Thyroid gland (tissue), 4 donors: ENCODE results near the gene PMF1.

ENCODE experiments used
- POLR2A ChIP-seq, 2 donors: fragments of 450-650 bp; IDR thresholded peaks; one replicate each; pipeline ENCODE4 v1.6.1; 2017; ENCODE audit warnings: antibody characterized with exemption in 2 of 2, mild to moderate bottlenecking in 2 of 2, moderate library complexity in 1 of 2
- TF ChIP-seq, protein P1 (sequence below), 6 experiments: fragments of 200-600 bp in 3 of 6; fragments of 450-650 bp in 3 of 6; sonication (generic) in 3 of 6; IDR thresholded peaks; one replicate each; pipeline ENCODE4 v1.5.1; 2016 to 2019; ENCODE audit warnings: antibody characterized with exemption in 6 of 6, mild to moderate bottlenecking in 2 of 6, inconsistent platforms in 1 of 6, moderate library complexity in 1 of 6

DNA sequence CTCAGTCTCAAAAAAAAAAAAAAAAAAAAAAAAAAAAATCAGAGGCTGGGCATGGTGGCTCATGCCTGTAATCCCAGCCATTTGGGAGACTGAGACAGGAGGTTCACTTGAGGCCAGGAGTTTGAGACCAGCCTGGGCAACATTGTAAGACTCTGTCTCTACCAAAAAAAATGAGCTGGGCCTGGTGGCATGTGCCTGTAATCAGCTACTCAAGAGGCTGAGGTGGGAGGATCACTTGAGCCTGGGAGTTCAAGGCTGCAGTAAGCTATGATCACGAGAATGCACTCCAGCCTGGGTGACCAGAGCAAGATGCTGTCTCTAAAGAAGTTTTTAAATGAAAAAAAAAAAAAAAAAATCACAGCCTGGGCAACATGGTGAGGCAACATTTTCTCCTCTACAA, 49.1 kb upstream of the PMF1 start:
- TF ChIP-seq, protein P1, sequence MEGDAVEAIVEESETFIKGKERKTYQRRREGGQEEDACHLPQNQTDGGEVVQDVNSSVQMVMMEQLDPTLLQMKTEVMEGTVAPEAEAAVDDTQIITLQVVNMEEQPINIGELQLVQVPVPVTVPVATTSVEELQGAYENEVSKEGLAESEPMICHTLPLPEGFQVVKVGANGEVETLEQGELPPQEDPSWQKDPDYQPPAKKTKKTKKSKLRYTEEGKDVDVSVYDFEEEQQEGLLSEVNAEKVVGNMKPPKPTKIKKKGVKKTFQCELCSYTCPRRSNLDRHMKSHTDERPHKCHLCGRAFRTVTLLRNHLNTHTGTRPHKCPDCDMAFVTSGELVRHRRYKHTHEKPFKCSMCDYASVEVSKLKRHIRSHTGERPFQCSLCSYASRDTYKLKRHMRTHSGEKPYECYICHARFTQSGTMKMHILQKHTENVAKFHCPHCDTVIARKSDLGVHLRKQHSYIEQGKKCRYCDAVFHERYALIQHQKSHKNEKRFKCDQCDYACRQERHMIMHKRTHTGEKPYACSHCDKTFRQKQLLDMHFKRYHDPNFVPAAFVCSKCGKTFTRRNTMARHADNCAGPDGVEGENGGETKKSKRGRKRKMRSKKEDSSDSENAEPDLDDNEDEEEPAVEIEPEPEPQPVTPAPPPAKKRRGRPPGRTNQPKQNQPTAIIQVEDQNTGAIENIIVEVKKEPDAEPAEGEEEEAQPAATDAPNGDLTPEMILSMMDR (IDR thresholded peaks at IDR 0.05), result no peak
- TF ChIP-seq POLR2A (IDR thresholded peaks at IDR 0.05), result no peak
